IPS-NIHi7 (cell line): ENCODE data around the gene TBC1D2.

Source experiments
- DNase-seq: peaks from one replicate; pipeline ENCODE4 v3.0.0; 2012; ENCODE audit warnings: mixed read lengths; ENCODE audit errors: extremely low spot score

TBC1D2 gene

DNA sequence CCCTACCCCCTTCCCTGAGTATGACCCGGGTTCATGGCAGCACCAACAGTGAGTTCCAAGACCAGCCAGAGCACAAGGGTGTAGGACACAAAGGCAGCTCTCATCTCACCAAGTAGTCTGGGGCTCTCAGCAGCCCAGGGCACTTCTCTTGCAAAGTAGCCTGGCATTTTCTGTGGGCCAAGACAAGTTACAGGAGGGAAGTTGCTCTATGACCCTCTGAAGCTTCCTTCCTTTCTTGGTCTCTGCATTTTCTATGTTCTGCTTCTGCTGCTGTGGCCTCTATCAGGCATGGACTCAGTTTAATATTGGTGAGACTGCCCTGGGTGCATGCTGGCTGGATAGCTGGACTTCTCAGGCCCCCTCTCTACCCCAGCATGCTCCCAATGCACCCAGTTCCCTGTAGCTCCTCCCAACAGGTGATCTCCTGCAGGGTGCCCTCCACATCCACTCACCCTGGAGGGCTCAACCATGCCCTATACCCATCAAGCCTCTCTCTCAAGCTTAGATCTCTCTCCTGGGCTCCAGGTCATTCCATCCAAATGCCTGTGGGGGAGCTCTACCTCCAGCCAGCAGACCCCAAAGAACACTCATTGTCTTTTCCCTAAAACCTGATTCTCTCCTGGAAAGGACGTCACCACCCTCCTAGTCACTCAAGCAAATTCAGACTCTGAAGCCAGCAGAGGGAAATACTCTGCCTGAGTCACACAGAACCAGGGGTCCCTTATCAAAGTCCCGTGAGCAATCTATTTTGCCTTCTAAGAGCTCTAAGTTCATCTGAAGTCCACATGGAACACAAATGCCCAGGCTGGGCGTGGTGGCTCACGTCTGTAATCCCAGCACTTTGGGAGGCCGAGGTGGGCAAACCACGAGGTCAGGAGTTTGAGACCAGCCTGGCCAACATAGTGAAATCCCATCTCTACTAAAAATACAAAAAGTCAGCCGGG is 13.8 kb downstream of the TBC1D2 start:
- peak; percentile 58 for DNase-seq

- no peak for DNase-seq
Observed at GRCh38 chr9:98240475-98240874, 15.0 kb downstream of the TBC1D2 start.

DNA sequence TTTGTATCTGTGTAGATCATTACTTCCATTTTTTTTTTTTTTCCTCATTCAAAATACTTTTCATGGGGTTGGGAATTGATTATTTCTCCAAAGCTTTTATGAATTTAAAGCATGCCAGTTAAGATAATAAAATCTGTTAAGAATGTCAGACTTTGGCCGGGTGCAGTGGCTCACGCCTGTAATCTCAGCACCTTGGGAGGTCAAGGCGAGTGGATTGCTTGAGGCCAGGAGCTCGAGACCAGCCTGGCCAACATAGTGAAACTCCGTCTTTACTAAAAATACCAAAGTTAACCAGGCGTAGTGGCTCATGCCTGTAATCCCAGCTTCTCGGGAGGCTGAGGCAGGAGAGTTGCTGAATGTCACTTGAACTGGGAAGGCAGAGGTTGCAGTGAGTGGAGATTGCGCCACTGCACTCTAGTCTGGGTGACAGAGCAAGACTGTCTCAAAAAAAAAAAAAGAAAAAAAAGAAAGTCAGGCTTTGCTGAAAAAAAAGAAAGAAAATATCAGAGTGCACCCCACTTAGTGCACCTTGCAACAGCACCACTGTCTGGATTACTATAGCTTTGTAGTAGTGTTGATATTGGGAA is 18.5 kb downstream of the TBC1D2 start:
- DNase-seq = no peak

- no peak for DNase-seq
Observed at GRCh38 chr9:98235126-98235525, 20.3 kb downstream of the TBC1D2 start.

GRCh38 chr9:98234245-98234825 is 21.1 kb downstream of the TBC1D2 start:
- DNase-seq = no peak

DNA sequence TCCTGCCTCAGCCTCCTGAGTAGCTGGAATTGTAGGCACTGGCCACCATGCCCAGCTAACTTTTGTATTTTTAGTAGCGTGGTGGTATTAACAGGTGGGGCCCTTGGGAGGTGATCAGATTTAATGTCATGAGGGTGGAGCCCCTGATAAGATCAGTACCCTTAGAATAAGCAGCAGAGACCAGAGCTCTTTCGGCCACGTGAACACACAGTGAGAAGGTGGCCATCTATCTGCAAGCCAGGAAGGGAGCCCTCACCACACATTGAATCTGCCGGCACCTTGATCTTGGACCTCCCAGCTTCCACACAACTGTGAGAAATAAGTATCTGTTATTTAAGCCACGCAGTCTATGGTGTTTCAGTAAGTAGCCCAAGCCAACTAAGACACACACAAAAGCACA is 22.5 kb downstream of the TBC1D2 start:
- no peak for DNase-seq

DNA sequence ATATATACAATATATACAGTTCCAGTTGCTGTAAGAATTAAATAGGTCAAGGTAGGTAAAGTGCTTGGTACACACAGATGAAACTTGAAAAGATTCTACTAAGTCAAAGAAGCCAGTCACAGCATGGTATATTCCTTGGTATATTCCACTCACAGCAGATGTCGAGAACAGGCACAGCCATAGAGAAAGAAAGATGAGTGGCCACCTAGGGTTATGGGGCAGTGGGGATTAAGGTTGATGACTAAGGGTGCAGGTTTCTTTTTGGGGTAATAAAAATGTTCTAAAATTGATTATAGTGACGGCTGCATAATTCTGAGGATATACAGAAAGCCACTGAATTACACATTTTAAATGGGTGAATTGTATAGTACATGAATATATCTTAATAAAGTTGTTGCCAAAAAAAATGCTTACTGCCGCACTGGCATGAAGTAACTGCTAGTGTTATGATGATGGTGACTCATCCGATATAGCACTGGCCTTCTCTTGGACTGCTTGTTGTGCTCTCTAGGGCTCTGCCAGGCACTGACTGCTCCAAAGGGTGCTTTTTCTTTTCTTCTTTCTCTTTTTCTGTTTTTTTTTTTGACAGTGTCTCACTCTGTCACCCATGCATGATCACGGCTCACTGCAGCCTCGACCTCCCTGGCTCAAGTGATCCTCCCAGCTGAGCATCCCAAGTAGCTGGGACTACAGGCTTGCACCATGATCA is 23.5 kb downstream of the TBC1D2 start:
- no peak for DNase-seq

DNA sequence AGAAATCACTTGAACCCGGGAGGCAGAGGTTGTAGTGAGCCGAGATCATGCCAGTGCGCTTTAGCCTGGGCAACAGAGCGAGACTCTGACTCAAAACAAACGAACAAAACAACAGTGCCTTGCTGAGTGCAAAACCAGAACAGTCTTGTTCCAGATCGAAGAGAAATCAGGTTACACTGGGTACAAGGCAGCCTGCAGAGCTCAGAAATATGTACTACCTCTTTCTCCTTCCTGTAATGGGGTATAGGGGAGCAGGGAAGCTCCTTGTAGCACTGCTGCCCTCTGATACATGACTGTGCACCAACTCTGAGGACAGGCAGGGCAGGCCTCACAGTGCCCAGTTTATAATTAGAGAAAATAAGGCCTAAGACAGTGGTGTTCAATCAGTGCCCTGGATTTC is 24.7 kb downstream of the TBC1D2 start:
- no peak for DNase-seq

DNA sequence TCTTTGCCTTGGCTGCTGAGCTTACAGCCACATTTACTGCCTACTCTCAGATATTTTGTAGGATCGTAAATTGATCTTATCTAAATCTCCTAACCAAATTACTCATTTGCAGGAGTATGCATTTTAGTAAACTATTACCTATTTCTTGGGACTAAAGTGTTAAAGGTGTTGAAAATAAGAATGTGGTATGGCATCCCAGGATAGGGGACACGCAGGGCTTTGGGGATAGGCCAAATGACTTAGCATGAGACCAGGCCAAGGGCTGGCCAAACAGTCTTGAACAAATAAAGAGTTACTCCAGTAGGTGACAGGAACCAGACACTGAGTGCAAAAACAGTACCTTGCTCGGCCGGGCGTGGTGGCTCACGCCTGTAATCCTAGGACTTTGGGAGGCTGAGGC is 25.1 kb downstream of the TBC1D2 start:
- no peak for DNase-seq

- DNase-seq = no peak
Observed at GRCh38 chr9:98229620-98230019, 25.8 kb downstream of the TBC1D2 start.

GRCh38 chr9:98229090-98229395 is 26.4 kb downstream of the TBC1D2 start:
- no peak for DNase-seq

- DNase-seq = no peak
Observed at GRCh38 chr9:98228392-98229089, 26.9 kb downstream of the TBC1D2 start.

DNA sequence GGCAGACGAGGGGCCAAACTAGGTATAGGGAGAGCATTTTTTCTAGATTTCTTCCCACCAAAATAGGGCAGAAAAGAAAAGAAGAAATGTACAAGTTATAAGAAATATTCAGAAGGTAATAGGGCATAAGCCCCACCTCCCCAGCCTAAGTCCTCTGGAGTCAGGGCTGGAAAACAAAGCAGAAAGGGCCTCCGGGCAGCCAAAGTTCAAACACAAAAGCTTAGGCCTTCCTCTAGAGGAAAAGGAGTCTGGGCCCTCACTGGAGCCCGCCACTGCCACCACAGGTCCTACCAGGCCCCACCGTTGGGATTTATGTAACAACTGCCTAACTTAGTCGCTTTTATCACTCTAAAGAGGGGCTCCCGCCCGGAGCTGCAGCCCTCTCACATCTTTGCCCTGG is 27.6 kb downstream of the TBC1D2 start:
- no peak for DNase-seq

DNA sequence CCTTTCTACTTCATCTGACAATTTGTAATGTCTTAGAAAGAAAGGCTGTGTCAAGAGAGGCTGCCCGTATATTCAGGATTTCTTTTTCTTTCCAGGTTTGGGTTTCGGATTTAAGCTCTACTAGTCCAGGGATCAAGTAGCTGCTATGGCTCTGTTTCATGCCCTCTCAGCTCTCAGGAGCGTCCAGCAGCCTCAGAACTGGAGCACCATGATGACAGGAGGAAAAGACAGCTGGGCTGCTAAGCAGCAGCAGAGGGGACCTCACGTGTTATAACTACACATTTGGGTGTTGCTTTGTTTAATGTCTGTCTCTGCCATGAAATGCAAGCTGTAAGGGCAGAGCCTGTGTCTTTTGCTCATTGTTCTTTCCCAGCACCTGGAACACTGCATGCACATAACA is 28.5 kb downstream of the TBC1D2 start:
- DNase-seq = no peak

DNA sequence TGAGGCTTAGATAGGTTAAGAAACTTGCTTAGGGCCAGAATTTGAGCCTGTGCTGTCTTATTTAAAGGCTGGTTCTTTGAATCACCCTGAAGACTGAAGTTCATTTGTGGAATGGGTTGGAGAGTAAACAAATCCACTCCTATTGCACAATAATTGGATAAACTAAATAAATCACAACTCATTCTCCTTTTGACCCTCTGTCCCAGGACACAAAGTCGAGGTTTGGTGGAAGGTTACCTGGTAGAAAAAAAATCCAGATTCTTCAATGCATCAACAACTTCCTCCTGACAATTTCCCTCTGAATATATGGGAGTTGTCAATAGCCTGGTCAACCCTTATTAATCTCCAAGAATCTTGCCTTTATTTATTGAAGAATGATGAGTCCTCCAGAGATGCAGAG is 28.9 kb downstream of the TBC1D2 start:
- no peak for DNase-seq

GRCh38 chr9:98225015-98225442 is 30.4 kb downstream of the TBC1D2 start:
- no peak for DNase-seq

- DNase-seq = no peak
Observed at GRCh38 chr9:98222885-98223691, 32.4 kb downstream of the TBC1D2 start.

DNA sequence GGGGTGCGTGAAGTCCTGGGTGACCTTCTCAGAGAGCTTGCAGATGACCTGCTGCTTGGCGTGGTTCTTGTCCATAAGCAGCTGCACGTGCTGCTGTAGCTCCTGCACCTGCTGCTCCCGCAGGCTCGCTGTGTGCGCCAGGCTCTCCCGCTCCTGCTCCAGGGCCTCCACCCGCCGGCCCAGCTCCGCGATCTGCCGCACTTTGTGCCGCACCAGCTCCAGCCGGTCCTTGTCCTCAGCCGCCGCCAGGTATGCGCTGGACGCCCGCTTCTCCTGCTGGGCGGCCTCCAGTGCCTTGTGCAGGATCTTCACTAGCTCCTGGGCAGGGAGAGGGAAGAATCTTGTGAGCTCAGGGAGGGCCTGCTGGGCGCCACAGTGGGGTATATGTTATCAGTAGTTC is 34.5 kb downstream of the TBC1D2 start:
- no peak for DNase-seq

- no peak for DNase-seq
Observed at GRCh38 chr9:98219794-98220370, 35.6 kb downstream of the TBC1D2 start.

DNA sequence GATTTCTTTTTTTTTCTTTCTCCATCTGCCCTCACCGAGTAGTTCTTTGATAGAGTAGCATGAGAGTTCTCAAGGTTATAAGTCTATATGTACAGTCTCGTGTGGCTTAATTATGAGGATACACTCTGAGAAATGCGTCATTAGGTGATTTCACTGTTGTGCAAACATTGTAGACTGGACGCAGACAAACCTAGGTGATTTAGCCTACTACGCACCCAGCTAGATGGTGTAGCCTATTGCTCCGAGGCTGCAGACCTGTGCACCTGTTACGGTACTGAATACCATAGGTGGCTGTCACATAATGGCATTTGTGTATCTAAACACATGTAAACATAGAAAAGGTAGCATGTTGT is 36.1 kb downstream of the TBC1D2 start:
- DNase-seq = no peak
